GM04503 (cell line): Measurements from ENCODE around the gene CNGB1.
"Not testable (repeated sequence)": the region's sequence is repeated elsewhere in the genome, so short reads cannot be mapped to it uniquely, and the experiment has no call there.

Experiments used
- DNase-seq: peaks from one replicate; pipeline ENCODE4 v3.0.0-alpha.2; 2012; ENCODE audit warnings: low read depth

Gene CNGB1

DNA sequence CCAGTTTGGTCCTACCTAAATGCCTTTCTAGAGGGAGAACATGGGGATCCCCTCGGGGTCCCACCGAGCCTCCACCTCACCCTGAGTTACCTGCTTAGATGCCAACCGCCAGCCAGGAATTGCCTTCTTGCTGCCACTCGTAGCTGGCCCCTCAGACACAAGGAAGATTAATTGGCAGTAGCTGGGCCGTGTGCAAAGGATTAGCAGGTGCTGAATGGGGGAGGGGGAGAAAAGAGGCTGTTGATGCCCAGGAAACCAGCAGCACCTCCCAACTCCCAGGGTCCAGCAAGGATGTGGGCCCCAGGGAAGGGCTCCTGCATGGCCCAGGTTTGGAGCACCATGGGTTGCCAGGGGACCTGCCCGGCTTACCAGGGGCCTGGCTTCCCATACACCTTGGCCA lies at the start of gene CNGB1:
Gene CNGB1, minus strand, starts transcription at position 159 of the 400 bp plus-strand sequence. CDS start 3,842 bp downstream, outside the sequence.
- DNase-seq = no peak

GRCh38 chr16:58019866-58020538 lies 49.1 kb upstream of the CNGB1 start:
- no peak for DNase-seq

DNA sequence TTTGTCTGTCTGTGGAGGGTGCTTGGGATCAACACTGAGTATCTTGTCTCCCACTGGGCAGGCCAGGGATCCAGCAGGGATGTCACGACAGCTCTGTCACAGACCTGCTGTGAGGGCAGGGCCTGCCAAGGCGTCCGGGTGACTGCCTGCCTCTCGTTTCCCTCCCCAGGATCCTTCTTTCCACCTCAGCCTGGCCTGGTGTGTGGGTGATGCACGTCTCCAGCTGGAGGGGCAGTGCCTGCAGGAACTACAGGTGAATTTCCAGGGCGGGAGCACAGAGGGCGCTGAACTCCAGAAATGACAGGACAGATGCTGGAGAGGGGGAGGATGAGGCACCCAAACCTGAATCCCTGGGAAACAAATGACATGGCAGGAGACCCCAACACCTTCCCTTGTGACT lies 47.9 kb upstream of the CNGB1 start:
- no peak for DNase-seq

GRCh38 chr16:58016840-58017446 lies 46.0 kb upstream of the CNGB1 start:
- DNase-seq = no peak

- no peak for DNase-seq
Measured at GRCh38 chr16:58013201-58013956, 42.5 kb upstream of the CNGB1 start.

GRCh38 chr16:58012481-58012880 lies 41.6 kb upstream of the CNGB1 start:
- DNase-seq = no peak

GRCh38 chr16:58011652-58012051 lies 40.7 kb upstream of the CNGB1 start:
- peak; percentile 62 for DNase-seq

GRCh38 chr16:58010886-58011285 lies 40.0 kb upstream of the CNGB1 start:
- DNase-seq = no peak

DNA sequence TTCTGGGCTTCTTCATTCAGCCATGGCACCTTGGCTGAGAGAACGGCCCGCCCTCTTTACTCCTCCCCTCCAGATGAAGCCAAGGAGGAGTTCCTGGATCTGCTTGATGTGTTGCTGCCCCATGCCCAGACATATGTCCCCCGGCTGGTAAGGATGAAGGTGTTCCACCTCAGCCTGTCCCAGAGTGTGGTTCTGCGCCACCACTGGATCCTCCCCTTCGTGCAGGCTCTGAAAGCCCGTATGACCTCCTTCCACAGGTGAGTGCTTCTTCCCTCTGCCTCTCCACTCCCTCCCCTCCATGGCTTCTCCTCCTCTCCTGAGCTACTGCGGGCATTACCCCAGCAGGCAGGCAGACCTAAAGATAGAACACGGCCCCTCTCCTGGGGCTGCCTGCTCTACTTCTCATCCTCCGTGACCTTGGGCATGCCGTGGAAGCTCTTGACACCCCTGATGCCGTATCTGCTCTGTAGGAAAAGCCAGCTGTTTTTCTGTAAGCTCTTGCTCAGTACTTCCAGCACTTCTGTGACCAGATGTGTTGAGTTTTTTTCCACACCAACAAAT lies 39.0 kb upstream of the CNGB1 start:
- DNase-seq = no peak

DNA sequence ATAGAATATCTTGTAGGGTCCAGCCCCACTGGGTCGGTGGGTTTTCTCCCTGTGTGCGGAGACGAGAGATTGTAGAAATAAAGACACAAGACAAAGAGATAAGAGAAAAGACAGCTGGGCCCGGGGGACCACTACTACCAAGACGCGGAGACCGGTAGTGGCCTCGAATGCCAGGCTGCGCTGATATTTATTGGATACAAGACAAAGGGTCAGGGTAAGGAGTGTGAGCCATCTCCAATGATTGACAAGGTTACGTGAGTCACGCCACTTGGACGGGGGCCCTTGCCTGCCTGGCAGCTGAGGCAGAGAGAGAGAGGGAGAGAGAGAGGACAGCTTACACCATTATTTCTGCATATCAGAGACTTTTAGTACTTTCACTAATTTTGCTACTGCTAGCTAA lies 33.8 kb upstream of the CNGB1 start:
- not testable (repeated sequence) for DNase-seq

- DNase-seq = no peak
Measured at GRCh38 chr16:58002936-58003335, 32.0 kb upstream of the CNGB1 start.

DNA sequence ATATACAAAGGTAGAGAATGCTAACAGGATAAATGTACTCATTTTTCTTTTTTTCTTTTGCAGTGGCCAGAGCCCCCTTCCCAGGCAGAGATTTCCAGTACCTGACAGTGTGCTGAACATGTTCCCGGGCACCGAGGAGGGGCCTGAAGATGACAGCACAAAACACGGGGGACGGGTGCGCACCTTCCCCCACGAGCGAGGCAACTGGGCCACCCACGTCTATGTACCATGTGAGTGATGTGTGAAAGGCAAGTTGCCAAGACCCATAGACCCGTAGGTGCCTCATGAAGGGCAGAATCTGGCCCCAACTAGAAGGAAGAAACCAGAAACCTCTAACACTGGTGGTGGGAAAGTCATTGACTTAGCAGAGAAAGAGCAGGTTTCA lies 31.5 kb upstream of the CNGB1 start:
- no peak for DNase-seq

- no peak for DNase-seq
Measured at GRCh38 chr16:58001781-58002415, 31.0 kb upstream of the CNGB1 start.

- DNase-seq = no peak
Measured at GRCh38 chr16:58000706-58001676, 30.1 kb upstream of the CNGB1 start, which contains the start of gene USB1. Gene USB1, plus strand, starts transcription at chr16:58001407. Its CDS starts 77 bp downstream, at chr16:58001484.

GRCh38 chr16:57999971-58000705 lies 29.2 kb upstream of the CNGB1 start, which contains the start of gene ZNF319:
Gene ZNF319, minus strand, starts transcription at chr16:58000672. Its CDS starts 2,407 bp downstream, at chr16:57998265.
- DNase-seq = no peak

GRCh38 chr16:57999366-57999970 lies 28.5 kb upstream of the CNGB1 start:
- DNase-seq = no peak

DNA sequence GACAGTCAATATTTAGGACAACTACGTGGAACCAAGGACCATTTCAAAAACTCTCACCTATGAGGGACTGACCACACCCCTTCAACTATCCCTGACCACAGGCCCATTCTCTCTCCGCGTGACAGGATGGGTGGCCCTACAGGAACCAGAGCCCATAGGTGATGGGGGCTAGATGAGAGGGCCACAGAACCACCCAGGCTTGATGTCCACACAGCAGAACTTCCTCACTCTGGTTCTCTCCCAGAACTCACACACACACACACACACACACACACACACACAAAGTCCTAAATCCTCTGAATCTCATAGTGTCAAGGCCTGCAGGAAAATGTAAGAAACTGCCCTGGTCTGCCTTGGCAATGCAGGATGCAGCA lies 28.1 kb upstream of the CNGB1 start:
- DNase-seq = no peak

DNA sequence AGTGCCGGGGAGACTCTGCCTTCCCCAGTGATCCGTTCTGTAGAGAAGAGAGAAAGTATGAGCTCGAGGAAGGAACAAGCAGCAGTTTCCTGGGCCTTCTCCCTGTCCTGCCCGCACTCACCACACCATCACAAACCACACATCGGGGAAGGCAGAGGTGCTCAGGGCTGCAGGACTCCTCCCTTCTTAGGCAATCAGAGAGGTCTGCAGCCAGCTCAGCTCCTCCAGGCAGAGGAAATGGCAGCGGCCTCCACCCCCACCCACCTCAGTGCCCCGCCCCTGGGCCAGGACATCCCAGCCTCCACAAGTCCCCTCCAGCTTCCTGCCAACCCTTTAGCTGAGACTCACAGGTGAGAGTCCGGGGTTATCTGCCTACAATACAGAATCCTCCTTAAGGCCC lies 27.6 kb upstream of the CNGB1 start:
- no peak for DNase-seq

DNA sequence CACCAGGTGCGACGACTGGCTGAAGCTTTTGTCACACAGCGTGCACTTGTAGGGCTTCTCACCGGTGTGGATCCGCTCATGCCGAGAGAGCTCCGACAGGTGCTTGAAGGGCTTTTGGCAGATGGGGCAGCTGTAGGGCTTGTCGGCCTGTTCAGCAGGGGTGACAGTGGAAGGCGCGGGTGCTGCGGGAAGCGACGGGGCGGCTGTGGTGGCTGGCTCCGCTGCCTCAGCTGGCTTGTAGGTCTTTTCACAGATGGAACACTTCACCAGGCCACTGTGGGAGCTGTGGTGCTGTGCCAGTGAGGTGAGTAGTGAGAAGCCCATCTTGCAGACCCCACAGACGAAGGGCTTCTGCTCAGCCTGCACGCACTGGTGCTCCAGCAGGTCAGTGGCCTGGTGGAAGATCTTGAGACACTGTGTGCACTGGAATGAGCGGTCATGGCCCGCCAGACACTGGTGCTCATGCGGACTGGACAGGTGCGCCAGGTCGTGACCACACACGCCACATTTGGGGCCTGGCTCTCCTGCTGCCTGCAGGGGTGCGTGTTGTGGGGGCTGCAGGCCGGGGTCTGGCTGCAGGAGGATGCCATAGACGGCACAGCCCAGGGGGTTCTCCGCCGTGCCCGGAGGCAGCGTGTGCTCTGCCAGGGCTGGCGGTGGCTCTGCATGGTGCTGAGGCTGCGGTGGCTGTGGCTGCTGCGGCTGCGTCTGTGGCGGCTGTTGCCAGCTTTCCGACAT lies 26.8 kb upstream of the CNGB1 start:
- DNase-seq = no peak
